Thoracic aorta (tissue), 2 donors: ENCODE results near the gene PIP5K1C. TPM values are rescaled to one million over a fixed set of nuclear protein-coding genes. Genes with fewer than 3 reads are reported as not detected.

Experiments used
- ATAC-seq: fragments of 150-250 bp; one replicate; pipeline ENCODE4 v1.8.0; 2017; ENCODE audit warnings: low read depth; ENCODE audit not compliant: insufficient number of reproducible peaks, low FRiP score
- DNase-seq: peaks from one replicate; pipeline ENCODE4 v3.0.0-alpha.2; 2020; ENCODE audit warnings: low spot score
- H3K27ac ChIP-seq, 2 donors: fragments of 200-600 bp; sonication (generic); 1 replicate in 1 of 2; 2 replicates in 1 of 2; pipeline ENCODE4 v1.5.1; 2016; ENCODE audit warnings: mild to moderate bottlenecking in 2 of 2, moderate library complexity in 2 of 2
- H3K27me3 ChIP-seq: fragments of 200-600 bp; sonication (generic); replicated peaks from 2 replicates; pipeline ENCODE4 v1.6.0; 2016; ENCODE audit warnings: mild to moderate bottlenecking; ENCODE audit not compliant: insufficient read depth
- H3K36me3 ChIP-seq: fragments of 200-600 bp; sonication (generic); one replicate; pipeline ENCODE4 v1.5.1; 2016
- H3K4me1 ChIP-seq, 2 donors: fragments of 200-600 bp; sonication (generic); 1 replicate in 1 of 2; 2 replicates in 1 of 2; pipeline versions ENCODE4 v1.5.1 to v1.6.0; 2016; ENCODE audit warnings: low read depth in 2 of 2, mild to moderate bottlenecking in 1 of 2; ENCODE audit not compliant: control insufficient read depth in 1 of 2
- H3K4me3 ChIP-seq: fragments of 200-600 bp; sonication (generic); 2 replicates; pipeline ENCODE4 v1.5.1; 2016; ENCODE audit warnings: mild to moderate bottlenecking
- H3K9me3 ChIP-seq: fragments of 200-600 bp; sonication (generic); 2 replicates; pipeline ENCODE4 v1.5.1; 2016
- total RNA-seq, 2 donors: library from RNA; depleted of rRNA; stranded (reverse); fragments of >200 nt; gene quantifications; one replicate each; pipeline versions ENCODE4 v1.1.0 to v1.2.3, GENCODE V29; 2016
- TF ChIP-seq, protein P1 (sequence below): fragments of 200-600 bp; sonication (generic); IDR thresholded peaks from one replicate; pipeline ENCODE4 v1.5.1; 2019; ENCODE audit warnings: antibody characterized with exemption

PIP5K1C gene
- total RNA-seq, 2 donors from 2014 or later: 82.6 to 84.5 TPM

- Histone ChIP-seq H3K9me3 (no peaks in the 10 kb centered on the region), H3K4me1 (peaks cover 6 to 14% of the 10 kb centered on the region in 2 donors), H3K27ac (no peak overlapping the region), H3K27me3 (no peaks in the 10 kb centered on the region), H3K4me3 (no peak overlapping the region), H3K36me3 (peaks cover 41% of the 10 kb centered on the region)
- TF ChIP-seq, protein P1, sequence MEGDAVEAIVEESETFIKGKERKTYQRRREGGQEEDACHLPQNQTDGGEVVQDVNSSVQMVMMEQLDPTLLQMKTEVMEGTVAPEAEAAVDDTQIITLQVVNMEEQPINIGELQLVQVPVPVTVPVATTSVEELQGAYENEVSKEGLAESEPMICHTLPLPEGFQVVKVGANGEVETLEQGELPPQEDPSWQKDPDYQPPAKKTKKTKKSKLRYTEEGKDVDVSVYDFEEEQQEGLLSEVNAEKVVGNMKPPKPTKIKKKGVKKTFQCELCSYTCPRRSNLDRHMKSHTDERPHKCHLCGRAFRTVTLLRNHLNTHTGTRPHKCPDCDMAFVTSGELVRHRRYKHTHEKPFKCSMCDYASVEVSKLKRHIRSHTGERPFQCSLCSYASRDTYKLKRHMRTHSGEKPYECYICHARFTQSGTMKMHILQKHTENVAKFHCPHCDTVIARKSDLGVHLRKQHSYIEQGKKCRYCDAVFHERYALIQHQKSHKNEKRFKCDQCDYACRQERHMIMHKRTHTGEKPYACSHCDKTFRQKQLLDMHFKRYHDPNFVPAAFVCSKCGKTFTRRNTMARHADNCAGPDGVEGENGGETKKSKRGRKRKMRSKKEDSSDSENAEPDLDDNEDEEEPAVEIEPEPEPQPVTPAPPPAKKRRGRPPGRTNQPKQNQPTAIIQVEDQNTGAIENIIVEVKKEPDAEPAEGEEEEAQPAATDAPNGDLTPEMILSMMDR: no peak
- DNase-seq (no peak), ATAC-seq (no peak)
Measured at GRCh38 chr19:3595521-3596061, 104.7 kb downstream of the PIP5K1C start.

GRCh38 chr19:3593156-3593555, 107.1 kb downstream of the PIP5K1C start:
- no peaks in the 10 kb centered on the region for H3K9me3 ChIP-seq
- ATAC-seq (no peak), DNase-seq (no peak)
- TF ChIP-seq, protein P1: no peak
- peak overlapping the region; percentile 63 to 64 for H3K27ac ChIP-seq
- peaks cover 26% of the 10 kb centered on the region for H3K36me3 ChIP-seq
- peaks cover 0 to 7% of the 10 kb centered on the region in 2 donors for H3K4me1 ChIP-seq
- no peaks in the 10 kb centered on the region for H3K27me3 ChIP-seq
- no peak overlapping the region for H3K4me3 ChIP-seq

GRCh38 chr19:3591876-3592613, 108.2 kb downstream of the PIP5K1C start:
- DNase-seq (no peak), ATAC-seq (no peak)
- Histone ChIP-seq H3K4me1 (peaks cover 0 to 11% of the 10 kb centered on the region in 2 donors), H3K9me3 (no peaks in the 10 kb centered on the region), H3K36me3 (peaks cover 22% of the 10 kb centered on the region), H3K4me3 (no peak overlapping the region), H3K27me3 (no peaks in the 10 kb centered on the region), H3K27ac (peak overlapping the region; percentile 63 to 64)
- TF ChIP-seq, protein P1: no peak

DNA sequence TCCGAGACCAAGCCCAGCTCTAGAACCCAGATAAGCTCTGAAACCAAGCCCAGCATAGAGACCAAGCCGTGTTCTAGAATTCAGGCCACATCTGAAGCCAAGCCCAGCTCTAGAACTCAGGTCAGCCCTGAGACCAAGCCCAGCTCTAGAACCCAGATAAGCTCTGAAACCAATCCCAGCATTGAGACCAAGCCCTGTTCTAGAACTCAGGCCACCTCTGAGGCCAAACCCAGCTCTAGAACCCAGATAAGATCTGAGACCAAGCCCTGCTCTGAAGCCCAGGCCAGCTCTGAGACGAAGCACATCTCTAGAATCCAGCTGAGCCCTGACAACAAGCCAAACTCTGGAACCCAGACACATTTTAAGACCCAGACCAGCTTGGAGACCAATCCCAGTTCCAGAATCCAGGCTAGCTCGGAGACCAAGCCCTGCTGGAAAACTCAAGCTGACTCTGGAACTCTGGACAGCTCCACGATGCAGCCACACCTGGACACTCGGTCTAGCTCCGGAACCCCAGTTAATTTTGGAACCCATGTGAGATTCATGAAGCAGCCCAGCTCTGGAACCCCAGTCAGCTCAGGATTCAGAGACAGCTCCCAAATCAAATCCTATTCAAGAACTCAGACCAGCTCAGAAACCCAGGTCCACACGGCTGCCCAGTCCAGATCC, 109.1 kb downstream of the PIP5K1C start:
- ATAC-seq: no peak
- TF ChIP-seq, protein P1: no peak
- H3K27ac ChIP-seq: peak overlapping the region in 1 of 2 donors; percentile 64

GRCh38 chr19:3589949-3590348, 110.3 kb downstream of the PIP5K1C start:
- ATAC-seq (no peak), DNase-seq (no peak)
- Histone ChIP-seq H3K27ac (no peak overlapping the region), H3K4me1 (peaks cover 0 to 29% of the 10 kb centered on the region in 2 donors), H3K9me3 (no peaks in the 10 kb centered on the region), H3K27me3 (no peaks in the 10 kb centered on the region), H3K36me3 (peaks cover 10% of the 10 kb centered on the region), H3K4me3 (no peak overlapping the region)
- TF ChIP-seq, protein P1: no peak

More for the DNA sequence above, 109.1 kb downstream of the PIP5K1C start:
- Histone ChIP-seq H3K36me3 (peaks cover 19% of the 10 kb centered on the region), H3K4me3 (no peak overlapping the region), H3K9me3 (no peaks in the 10 kb centered on the region), H3K4me1 (peaks cover 0 to 19% of the 10 kb centered on the region in 2 donors), H3K27me3 (no peaks in the 10 kb centered on the region)
- DNase-seq: no peak
